Activated T-helper 17 cell treated with anti-CD3 and anti-CD28 coated beads, Interleukin-2, amount 50 U/mL, for 72 hours (primary cell): ENCODE results near the gene FOXJ2. TPM values are rescaled to one million over a fixed set of nuclear protein-coding genes. Genes with fewer than 3 reads are reported as not detected.
A peak's percentile ranks its signal among the peaks of the same experiment; 100 is the strongest.
"Not testable (repeated sequence)": the region's sequence is repeated elsewhere in the genome, so short reads cannot be mapped to it uniquely, and the experiment has no call there.

Experiments
- ATAC-seq: fragments of 150-1000 bp; cut with Tn5 transposase; replicated peaks from 2 replicates; pipeline ENCODE4 v1.10.0; 2021; ENCODE audit warnings: mild to moderate bottlenecking, moderate library complexity
- H3K27ac Mint-ChIP-seq: one replicate; pipeline ENCODE4 v1.8.0; 2022; ENCODE audit warnings: mixed read lengths
- H3K27me3 Mint-ChIP-seq: one replicate; pipeline ENCODE4 v1.8.0; 2022; ENCODE audit warnings: mixed read lengths
- H3K36me3 Mint-ChIP-seq: one replicate; pipeline ENCODE4 v1.8.0; 2022; ENCODE audit warnings: low read depth, mild to moderate bottlenecking, mixed read lengths
- H3K4me1 Mint-ChIP-seq: one replicate; pipeline ENCODE4 v1.8.0; 2022; ENCODE audit warnings: mixed read lengths
- H3K4me3 Mint-ChIP-seq: one replicate; pipeline ENCODE4 v1.8.0; 2022; ENCODE audit warnings: mild to moderate bottlenecking, mixed read lengths
- H3K9me3 Mint-ChIP-seq: one replicate; pipeline ENCODE4 v1.8.0; 2022; ENCODE audit warnings: mixed read lengths
- total RNA-seq, 2 donors: library from RNA; stranded (reverse); gene quantifications; one replicate each; pipeline ENCODE4 v1.2.3, GENCODE V29; 2022

The FOXJ2 gene
- 10 to 100 TPM; 14.3 to 15.1 TPM for total RNA-seq

GRCh38 chr12:8032242-8033152 lies at the start of gene FOXJ2:
Gene FOXJ2 (plus strand): TSS chr12:8032716. CDS start chr12:8039833, 7,117 bp downstream.
- Mint-ChIP-seq H3K27me3 (no peaks in the 10 kb centered on the region), H3K27ac (peak within 1 kb of the TSS; percentile 89), H3K4me1 (peaks cover 36% of the 10 kb centered on the region), H3K36me3 (peaks cover 8% of the 10 kb centered on the region), H3K9me3 (no peaks in the 10 kb centered on the region), H3K4me3 (peak within 1 kb of the TSS; percentile 90)
- peak; percentile 78 for ATAC-seq

- not testable (repeated sequence) for H3K27ac Mint-ChIP-seq, ATAC-seq, H3K4me3 Mint-ChIP-seq, H3K36me3 Mint-ChIP-seq, H3K9me3 Mint-ChIP-seq, H3K27me3 Mint-ChIP-seq, H3K4me1 Mint-ChIP-seq
These were observed 49.5 kb upstream of the FOXJ2 start for GRCh38 chr12:7983019-7983418.

GRCh38 chr12:7983460-7983859 lies 49.1 kb upstream of the FOXJ2 start:
- not testable (repeated sequence) for H3K27me3 Mint-ChIP-seq, H3K9me3 Mint-ChIP-seq

GRCh38 chr12:7984900-7985299 lies 47.6 kb upstream of the FOXJ2 start:
- ATAC-seq, result no peak
- Mint-ChIP-seq H3K4me3 (no peak overlapping the region), H3K27ac (no peak overlapping the region), H3K9me3 (no peaks in the 10 kb centered on the region), H3K4me1 (peaks cover 3% of the 10 kb centered on the region), H3K36me3 (peaks cover 2% of the 10 kb centered on the region), H3K27me3 (no peaks in the 10 kb centered on the region)

More at GRCh38 chr12:7983460-7983859, 49.1 kb upstream of the FOXJ2 start:
- not testable (repeated sequence) for H3K4me1 Mint-ChIP-seq, H3K36me3 Mint-ChIP-seq, ATAC-seq, H3K27ac Mint-ChIP-seq, H3K4me3 Mint-ChIP-seq

- Mint-ChIP-seq H3K27ac (no peak overlapping the region), H3K27me3 (no peaks in the 10 kb centered on the region), H3K4me3 (no peak overlapping the region), H3K36me3 (peaks cover 8% of the 10 kb centered on the region), H3K4me1 (peaks cover 11% of the 10 kb centered on the region), H3K9me3 (no peaks in the 10 kb centered on the region)
- ATAC-seq, result no peak
These were observed 46.6 kb upstream of the FOXJ2 start for GRCh38 chr12:7985802-7986418.

- peaks cover 21% of the 10 kb centered on the region for H3K4me1 Mint-ChIP-seq
- peak; percentile 92 for ATAC-seq
- H3K27ac Mint-ChIP-seq, result peak overlapping the region; percentile 92
- H3K27me3 Mint-ChIP-seq, result no peaks in the 10 kb centered on the region
- H3K4me3 Mint-ChIP-seq, result peak overlapping the region; percentile 75
- peaks cover 8% of the 10 kb centered on the region for H3K36me3 Mint-ChIP-seq
- H3K9me3 Mint-ChIP-seq, result no peaks in the 10 kb centered on the region
These were observed 42.6 kb upstream of the FOXJ2 start for GRCh38 chr12:7989827-7990491.

- peaks cover 21% of the 10 kb centered on the region for H3K4me1 Mint-ChIP-seq
- H3K4me3 Mint-ChIP-seq, result peak overlapping the region; percentile 75
- peak overlapping the region; percentile 92 for H3K27ac Mint-ChIP-seq
- no peak for ATAC-seq
- no peaks in the 10 kb centered on the region for H3K27me3 Mint-ChIP-seq
- no peaks in the 10 kb centered on the region for H3K9me3 Mint-ChIP-seq
- peaks cover 8% of the 10 kb centered on the region for H3K36me3 Mint-ChIP-seq
These were observed 41.0 kb upstream of the FOXJ2 start for GRCh38 chr12:7991535-7991934.

- ATAC-seq, result no peak
- H3K4me3 Mint-ChIP-seq, result no peak overlapping the region
These were observed 37.7 kb upstream of the FOXJ2 start for GRCh38 chr12:7994731-7995205.

GRCh38 chr12:7995266-7995963 lies 37.1 kb upstream of the FOXJ2 start:
- peak; percentile 86 for ATAC-seq
- no peaks in the 10 kb centered on the region for H3K27me3 Mint-ChIP-seq
- peaks cover under 1% of the 10 kb centered on the region for H3K36me3 Mint-ChIP-seq
- peaks cover 13% of the 10 kb centered on the region for H3K4me1 Mint-ChIP-seq
- H3K9me3 Mint-ChIP-seq, result no peaks in the 10 kb centered on the region
- H3K27ac Mint-ChIP-seq, result no peak overlapping the region
- no peak overlapping the region for H3K4me3 Mint-ChIP-seq

More at GRCh38 chr12:7994731-7995205, 37.7 kb upstream of the FOXJ2 start:
- Mint-ChIP-seq H3K36me3 (peaks cover 7% of the 10 kb centered on the region), H3K9me3 (no peaks in the 10 kb centered on the region), H3K27me3 (no peaks in the 10 kb centered on the region), H3K4me1 (peaks cover 20% of the 10 kb centered on the region), H3K27ac (no peak overlapping the region)

- H3K27ac Mint-ChIP-seq, result peak overlapping the region; percentile 57
- H3K9me3 Mint-ChIP-seq, H3K4me1 Mint-ChIP-seq, H3K27me3 Mint-ChIP-seq, H3K36me3 Mint-ChIP-seq: not testable (repeated sequence)
- ATAC-seq, result peak; percentile 42
- peak overlapping the region; percentile 38 for H3K4me3 Mint-ChIP-seq
These were observed 31.7 kb upstream of the FOXJ2 start for GRCh38 chr12:8000827-8001226.

- H3K27ac Mint-ChIP-seq, result peak overlapping the region; percentile 57
- peak; percentile 100 for ATAC-seq
- H3K4me1 Mint-ChIP-seq, H3K27me3 Mint-ChIP-seq, H3K36me3 Mint-ChIP-seq, H3K9me3 Mint-ChIP-seq: not testable (repeated sequence)
- peak overlapping the region; percentile 38 for H3K4me3 Mint-ChIP-seq
These were observed 31.0 kb upstream of the FOXJ2 start for GRCh38 chr12:8001496-8001895.

GRCh38 chr12:8004897-8005296 lies 27.6 kb upstream of the FOXJ2 start:
- not testable (repeated sequence) for H3K27ac Mint-ChIP-seq, H3K27me3 Mint-ChIP-seq, H3K4me1 Mint-ChIP-seq, H3K36me3 Mint-ChIP-seq, H3K4me3 Mint-ChIP-seq, H3K9me3 Mint-ChIP-seq, ATAC-seq

GRCh38 chr12:8011331-8011730 lies 21.2 kb upstream of the FOXJ2 start:
- Mint-ChIP-seq H3K4me1 (no peaks in the 10 kb centered on the region), H3K36me3 (no peaks in the 10 kb centered on the region), H3K27me3 (peaks cover 19% of the 10 kb centered on the region), H3K27ac (no peak overlapping the region), H3K9me3 (no peaks in the 10 kb centered on the region), H3K4me3 (no peak overlapping the region)
- ATAC-seq, result no peak

GRCh38 chr12:8012651-8013309 lies 19.7 kb upstream of the FOXJ2 start:
- H3K4me3 Mint-ChIP-seq, result no peak overlapping the region
- ATAC-seq, result no peak
- no peak overlapping the region for H3K27ac Mint-ChIP-seq
- H3K27me3 Mint-ChIP-seq, result peaks cover 27% of the 10 kb centered on the region
- no peaks in the 10 kb centered on the region for H3K4me1 Mint-ChIP-seq
- H3K9me3 Mint-ChIP-seq, result no peaks in the 10 kb centered on the region
- H3K36me3 Mint-ChIP-seq, result no peaks in the 10 kb centered on the region
